Stimulated activated CD4-positive, alpha-beta T cell treated with anti-CD3 and anti-CD28 coated beads, Interleukin-4, amount 100 ng/mL, for 24 hours (primary cell): ENCODE data around the gene C9orf78.
A peak's percentile ranks its signal among the peaks of the same experiment; 100 is the strongest.

Experiments
- DNase-seq: peaks from one replicate; pipeline ENCODE4 v3.0.0-alpha.2; 2020

Gene C9orf78

GRCh38 chr9:129867136-129868022 is 32.3 kb upstream of the C9orf78 start:
- no peak for DNase-seq

GRCh38 chr9:129866394-129867135 is 31.5 kb upstream of the C9orf78 start:
- DNase-seq: peak; percentile 51

GRCh38 chr9:129865668-129866320 is 30.7 kb upstream of the C9orf78 start:
- no peak for DNase-seq

- DNase-seq: no peak
Measured at GRCh38 chr9:129864991-129865647, 30.0 kb upstream of the C9orf78 start.

- DNase-seq: peak; percentile 68
Measured at GRCh38 chr9:129863059-129863690, 28.1 kb upstream of the C9orf78 start.

- no peak for DNase-seq
Measured at GRCh38 chr9:129861447-129861827, 26.4 kb upstream of the C9orf78 start.

GRCh38 chr9:129860653-129861446 is 25.8 kb upstream of the C9orf78 start:
- peak; percentile 57 for DNase-seq

GRCh38 chr9:129858167-129858962 is 23.3 kb upstream of the C9orf78 start:
- DNase-seq: no peak

GRCh38 chr9:129857207-129857606 is 22.1 kb upstream of the C9orf78 start:
- DNase-seq: no peak

GRCh38 chr9:129854588-129855110 is 19.6 kb upstream of the C9orf78 start:
- DNase-seq: no peak

- no peak for DNase-seq
Measured at GRCh38 chr9:129853614-129854013, 18.5 kb upstream of the C9orf78 start.

- DNase-seq: no peak
Measured at GRCh38 chr9:129852579-129852978, 17.5 kb upstream of the C9orf78 start.

- no peak for DNase-seq
Measured at GRCh38 chr9:129851821-129852220, 16.7 kb upstream of the C9orf78 start.

- DNase-seq: no peak
Measured at GRCh38 chr9:129850821-129851550, 15.9 kb upstream of the C9orf78 start.

- DNase-seq: no peak
Measured at GRCh38 chr9:129849901-129850300, 14.8 kb upstream of the C9orf78 start.

- no peak for DNase-seq
Measured at GRCh38 chr9:129848712-129849441, 13.8 kb upstream of the C9orf78 start.

GRCh38 chr9:129845373-129845772 is 10.3 kb upstream of the C9orf78 start:
- DNase-seq: no peak

- DNase-seq: no peak
Measured at GRCh38 chr9:129841071-129841470, 6.0 kb upstream of the C9orf78 start.

- no peak for DNase-seq
Measured at GRCh38 chr9:129840034-129840433, 5.0 kb upstream of the C9orf78 start.
